ENCODE results near the gene STARD3NL.

STARD3NL gene

GRCh38 chr7:38178004-38178694, at the start of gene STARD3NL:
STARD3NL (plus strand) TSS chr7:38178245; CDS start chr7:38207505, 29,260 bp downstream.
- Histone ChIP-seq H3K4me1 (peaks cover 18 to 35% (median 25%) of the 10 kb centered on the region in 10 experiments), H3K4me2 (peak within 1 kb of the TSS; percentile 77 to 94 (median 83)), H3K36me3 (peaks cover 0 to 16% (median 3%) of the 10 kb centered on the region in 11 experiments; a peak in 8 of 22 replicates), H4K20me1 (peaks cover 0 to 34% (median 7%) of the 10 kb centered on the region in 11 experiments; a peak in 10 of 22 replicates), H3K9me3 (replicated peaks in 1 of 11) (peaks cover 0 to 9% (median 0%) of the 10 kb centered on the region in 11 experiments; a peak in 4 of 22 replicates), H3K27me3 (no peaks in the 10 kb centered on the region), H3K4me3 (peak within 1 kb of the TSS; percentile 66 to 93 (median 85)), H3K9ac (peak within 1 kb of the TSS; percentile 78 to 90 (median 85)), H3K27ac (peak within 1 kb of the TSS; percentile 74 to 93 (median 82))
- TF ChIP-seq Cebpa-rat (IDR thresholded peaks at IDR 0.05) = no peak

- Histone ChIP-seq H4K20me1 (no peaks in the 10 kb centered on the region; a peak in 1 of 22 replicates), H3K9ac (no peak overlapping the region), H3K4me1 (0 out of 20 replicates have a peak, but pooled peaks cover 0 to 6% (median 0%) of the 10 kb centered on the region in 10 experiments), H3K36me3 (no peaks in the 10 kb centered on the region), H3K9me3 (replicated peaks in 1 of 11) (peaks cover 0 to 14% (median 0%) of the 10 kb centered on the region in 11 experiments; a peak in 6 of 22 replicates), H3K4me3 (no peak overlapping the region), H3K27me3 (no peaks in the 10 kb centered on the region), H3K27ac (no peak overlapping the region), H3K4me2 (no peak overlapping the region)
- TF ChIP-seq Cebpa-rat (IDR thresholded peaks at IDR 0.05) = no peak
Observed at GRCh38 chr7:38129162-38129561, 48.9 kb upstream of the STARD3NL start.

- peaks cover 0 to 14% (median 0%) of the 10 kb centered on the region in 11 experiments; a peak in 6 of 22 replicates for H3K9me3 ChIP-seq (replicated peaks in 1 of 11)
- no peak overlapping the region for H3K4me2 ChIP-seq
- H3K4me1 ChIP-seq = 0 out of 20 replicates have a peak, but pooled peaks cover 0 to 6% (median 0%) of the 10 kb centered on the region in 10 experiments
- no peaks in the 10 kb centered on the region for H3K36me3 ChIP-seq
- no peak overlapping the region for H3K4me3 ChIP-seq
- H4K20me1 ChIP-seq = no peaks in the 10 kb centered on the region; a peak in 1 of 22 replicates
- TF ChIP-seq Cebpa-rat (IDR thresholded peaks at IDR 0.05) = no peak
- H3K27ac ChIP-seq = no peak overlapping the region
- H3K27me3 ChIP-seq = no peaks in the 10 kb centered on the region
- no peak overlapping the region for H3K9ac ChIP-seq
Observed at GRCh38 chr7:38129579-38129978, 48.5 kb upstream of the STARD3NL start.

DNA sequence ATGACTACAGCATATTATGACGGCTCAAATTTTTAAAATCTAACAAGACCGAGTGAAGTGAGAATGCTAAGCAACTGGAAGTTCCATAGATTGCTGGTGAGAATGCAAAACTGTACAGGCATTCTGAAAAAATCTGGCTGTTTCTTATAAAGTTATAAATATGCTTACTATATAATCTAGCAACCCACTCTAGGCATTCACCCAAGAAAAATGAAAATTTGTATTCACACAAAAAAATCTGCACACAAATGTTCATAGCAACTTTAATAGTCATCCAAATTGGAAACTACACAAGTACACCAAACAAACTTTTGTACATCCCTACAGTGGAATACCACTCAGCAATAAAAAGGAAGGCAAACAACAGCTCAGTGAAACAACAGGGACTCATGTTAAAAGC, 39.9 kb upstream of the STARD3NL start:
- Histone ChIP-seq H3K27ac (no peak overlapping the region), H3K27me3 (no peaks in the 10 kb centered on the region)
- TF ChIP-seq Cebpa-rat (IDR thresholded peaks at IDR 0.05) = no peak

GRCh38 chr7:38141187-38141586, 36.9 kb upstream of the STARD3NL start:
- no peak for TF ChIP-seq Cebpa-rat (IDR thresholded peaks at IDR 0.05)
- no peak overlapping the region for H3K4me2 ChIP-seq
- H3K27me3 ChIP-seq = no peaks in the 10 kb centered on the region

More for the DNA sequence above, 39.9 kb upstream of the STARD3NL start:
- Histone ChIP-seq H3K9ac (no peak overlapping the region), H3K4me3 (no peak overlapping the region), H4K20me1 (no peaks in the 10 kb centered on the region), H3K4me2 (no peak overlapping the region), H3K4me1 (no peaks in the 10 kb centered on the region), H3K36me3 (no peaks in the 10 kb centered on the region), H3K9me3 (replicated peaks in 1 of 11) (peaks cover 0 to 8% (median 0%) of the 10 kb centered on the region in 11 experiments; a peak in 6 of 22 replicates)

DNA sequence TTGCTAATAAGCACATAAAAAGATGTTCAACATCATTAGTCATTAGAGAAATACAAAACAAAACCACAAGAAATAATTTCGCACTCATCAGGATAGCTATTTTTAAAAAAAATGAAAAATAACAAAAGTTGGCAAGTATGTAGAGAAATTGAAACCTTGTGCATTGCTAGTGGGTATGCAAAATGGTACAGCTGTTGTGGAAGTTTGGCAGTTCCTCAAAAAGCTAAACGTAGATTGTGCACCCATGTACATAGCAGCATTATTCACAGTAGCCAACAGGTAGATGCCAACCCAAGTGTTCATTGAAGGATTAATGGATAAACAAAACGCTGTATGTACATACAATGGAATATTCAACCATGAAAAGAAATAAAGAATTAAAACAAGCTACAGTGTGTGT, 35.3 kb upstream of the STARD3NL start:
- Histone ChIP-seq H3K4me1 (no peaks in the 10 kb centered on the region), H3K27ac (no peak overlapping the region), H3K4me3 (no peak overlapping the region), H4K20me1 (no peaks in the 10 kb centered on the region), H3K4me2 (no peak overlapping the region), H3K9me3 (replicated peaks in 1 of 11) (no peaks in the 10 kb centered on the region), H3K27me3 (no peaks in the 10 kb centered on the region), H3K9ac (no peak overlapping the region), H3K36me3 (no peaks in the 10 kb centered on the region)
- TF ChIP-seq Cebpa-rat (IDR thresholded peaks at IDR 0.05) = no peak

More at GRCh38 chr7:38141187-38141586, 36.9 kb upstream of the STARD3NL start:
- no peaks in the 10 kb centered on the region for H3K36me3 ChIP-seq
- no peak overlapping the region for H3K9ac ChIP-seq
- no peak overlapping the region for H3K4me3 ChIP-seq
- no peak overlapping the region for H3K27ac ChIP-seq
- H3K9me3 ChIP-seq (replicated peaks in 1 of 11) = no peaks in the 10 kb centered on the region
- no peaks in the 10 kb centered on the region for H4K20me1 ChIP-seq
- no peaks in the 10 kb centered on the region for H3K4me1 ChIP-seq

GRCh38 chr7:38147005-38147404, 31.0 kb upstream of the STARD3NL start:
- Histone ChIP-seq H3K36me3 (no peaks in the 10 kb centered on the region), H3K27ac (no peak overlapping the region), H3K9me3 (replicated peaks in 1 of 11) (0 out of 22 replicates have a peak, but pooled peaks cover 0 to 5% (median 0%) of the 10 kb centered on the region in 11 experiments), H3K4me3 (no peak overlapping the region), H3K9ac (no peak overlapping the region), H3K27me3 (no peaks in the 10 kb centered on the region), H4K20me1 (no peaks in the 10 kb centered on the region), H3K4me1 (no peaks in the 10 kb centered on the region), H3K4me2 (no peak overlapping the region)
- TF ChIP-seq Cebpa-rat (IDR thresholded peaks at IDR 0.05) = no peak

DNA sequence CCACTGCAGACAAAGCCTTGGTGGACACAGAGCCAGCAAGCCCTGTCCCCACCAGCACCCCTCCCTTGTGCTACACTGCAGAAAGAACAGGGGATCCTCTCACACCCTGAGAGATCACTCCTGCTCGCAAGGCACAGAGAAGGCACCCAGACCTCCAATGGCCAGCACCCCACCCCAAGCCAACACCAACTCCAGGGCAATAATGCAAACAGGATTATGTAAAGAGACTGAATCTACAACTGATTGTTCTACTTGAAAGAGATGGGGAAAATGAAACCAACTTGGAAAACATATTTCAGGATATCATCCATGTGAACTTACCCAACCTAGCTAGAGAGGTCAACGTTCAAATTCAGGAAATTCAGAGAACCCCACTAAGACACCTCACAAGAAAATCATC, 26.5 kb upstream of the STARD3NL start:
- Histone ChIP-seq H3K9me3 (replicated peaks in 1 of 11) (peaks cover 0 to 11% (median 5%) of the 10 kb centered on the region in 11 experiments; a peak in 6 of 22 replicates), H3K36me3 (no peaks in the 10 kb centered on the region), H3K27ac (no peak overlapping the region), H3K4me3 (no peak overlapping the region), H3K27me3 (no peaks in the 10 kb centered on the region), H3K4me1 (no peaks in the 10 kb centered on the region), H4K20me1 (no peaks in the 10 kb centered on the region), H3K4me2 (no peak overlapping the region), H3K9ac (no peak overlapping the region)
- no peak for TF ChIP-seq Cebpa-rat (IDR thresholded peaks at IDR 0.05)

- Histone ChIP-seq H3K4me1 (peaks cover 0 to 5% (median 0%) of the 10 kb centered on the region in 10 experiments; a peak in 4 of 20 replicates), H4K20me1 (no peaks in the 10 kb centered on the region), H3K9ac (no peak overlapping the region), H3K36me3 (no peaks in the 10 kb centered on the region), H3K27ac (no peak overlapping the region), H3K4me3 (no peak overlapping the region), H3K4me2 (no peak overlapping the region), H3K27me3 (no peaks in the 10 kb centered on the region), H3K9me3 (replicated peaks in 1 of 11) (peaks cover 0 to 13% (median 5%) of the 10 kb centered on the region in 11 experiments; a peak in 6 of 22 replicates)
- no peak for TF ChIP-seq Cebpa-rat (IDR thresholded peaks at IDR 0.05)
Observed at GRCh38 chr7:38153515-38153914, 24.5 kb upstream of the STARD3NL start.
